A673 (cell line): ENCODE data around the gene SOBP. TPM values are rescaled to one million over a fixed set of nuclear protein-coding genes. Genes with fewer than 3 reads are reported as not detected.

Experiments
- BruUV-seq: library from RNA; stranded (reverse); fragments of 400-500 nt; replicated peaks from 2 replicates; lab custom pipeline; 2021; lab: Mats Ljungman, UMichigan
- CTCF ChIA-PET: fragments of 300-600 bp; sonication (Branson Sonifier 250); formaldehyde crosslinking; loops from one replicate; lab custom pipeline; 2022; ENCODE audit warnings: antibody characterized with exemption; lab: Charles Lee
- POLR2A ChIA-PET: fragments of 300-600 bp; sonication (Branson Sonifier 250); formaldehyde crosslinking; loops from one replicate; lab custom pipeline; 2022; ENCODE audit warnings: antibody characterized with exemption; ENCODE audit not compliant: low non-redundant PET; lab: Charles Lee
- DNase-seq: peaks from one replicate; pipeline ENCODE4 v3.0.0-alpha.2; 2015; ENCODE audit warnings: low spot score
- H3K27ac ChIP-seq: fragments of 200-600 bp; sonication (generic); 2 replicates; pipeline ENCODE4 v1.5.1; 2016; ENCODE audit warnings: mixed run types, low read depth, mild to moderate bottlenecking, mixed read lengths, antibody characterized with exemption, low read length; ENCODE audit not compliant: poor library complexity, severe bottlenecking
- H3K27me3 ChIP-seq: fragments of 200-600 bp; sonication (generic); replicated peaks from 2 replicates; pipeline ENCODE4 v1.6.1; 2017; ENCODE audit warnings: mixed run types, low read depth, mild to moderate bottlenecking, mixed read lengths, antibody characterized with exemption, low read length; ENCODE audit not compliant: insufficient read depth, poor library complexity
- H3K36me3 ChIP-seq: fragments of 200-600 bp; sonication (generic); 2 replicates; pipeline ENCODE4 v1.6.1; 2016; ENCODE audit warnings: mixed run types, mild to moderate bottlenecking, mixed read lengths, antibody characterized with exemption, low read length; ENCODE audit not compliant: insufficient read depth, poor library complexity, severe bottlenecking
- H3K4me1 ChIP-seq: fragments of 200-600 bp; sonication (generic); 2 replicates; pipeline ENCODE4 v1.6.1; 2017; ENCODE audit warnings: mixed run types, mild to moderate bottlenecking, mixed read lengths, antibody characterized with exemption, low read length; ENCODE audit not compliant: insufficient read depth, poor library complexity, severe bottlenecking
- H3K4me3 ChIP-seq: fragments of 200-600 bp; sonication (generic); 2 replicates; pipeline ENCODE4 v1.5.1; 2016; ENCODE audit warnings: low read depth, mixed run types, mild to moderate bottlenecking, mixed read lengths, low read length; ENCODE audit not compliant: poor library complexity, severe bottlenecking
- H3K9me3 ChIP-seq: fragments of 200-600 bp; sonication (generic); 2 replicates; pipeline ENCODE4 v1.6.1; 2016; ENCODE audit warnings: mixed run types, low read depth, mild to moderate bottlenecking, mixed read lengths, antibody characterized with exemption, low read length; ENCODE audit not compliant: poor library complexity, severe bottlenecking
- EZH2 ChIP-seq: fragments of 200-600 bp; sonication (generic); IDR thresholded peaks from 2 replicates; pipeline ENCODE4 v1.6.1; 2017; ENCODE audit warnings: borderline replicate concordance, low read depth, mild to moderate bottlenecking, mixed read lengths, antibody characterized with exemption, low read length; ENCODE audit not compliant: poor library complexity, severe bottlenecking
- intact Hi-C: fragments of 100-400 bp; cut with micrococcal nuclease; formaldehyde crosslinking; loops from one replicate; pipeline ENCODE4 v1.10.0; 2022; ENCODE audit not compliant: unreplicated experiment
- total RNA-seq: library from RNA; stranded (reverse); gene quantifications from 2 replicates; pipeline ENCODE4 v1.2.3, GENCODE V29; 2021
- TF ChIP-seq, protein P1 (sequence below): fragments of 300-800, 200-600 bp; sonication (generic); conservative IDR thresholded peaks from 2 replicates; pipeline ENCODE4 v1.5.1; 2017; ENCODE audit warnings: low read depth, mild to moderate bottlenecking, antibody characterized with exemption, low read length, moderate library complexity, mixed read lengths

Gene SOBP
- total RNA-seq, 1 experiment from 2014 or later, result 3.3 TPM

DNA sequence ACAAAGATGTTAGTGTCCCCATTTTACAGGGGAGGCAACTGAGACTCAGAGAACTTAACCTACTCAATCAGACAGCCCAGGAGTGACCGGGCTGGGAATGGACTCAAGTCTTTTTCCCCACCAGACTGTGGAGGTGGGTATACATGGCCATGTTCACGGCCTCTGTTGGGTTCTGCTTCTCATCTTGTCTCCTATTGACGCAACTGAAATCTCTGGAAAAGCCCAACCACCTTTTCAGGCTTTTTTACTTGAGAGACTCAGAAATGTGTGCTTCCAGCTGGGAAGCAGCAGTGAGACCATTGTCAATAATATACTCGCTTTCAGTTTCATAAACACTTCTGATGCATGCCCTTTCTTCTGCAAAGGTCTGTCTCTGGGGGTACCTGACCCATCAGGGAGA lies 70.7 kb downstream of the SOBP start:
- Histone ChIP-seq H3K4me1 (peaks cover 4% of the 10 kb centered on the region), H3K9me3 (no peaks in the 10 kb centered on the region), H3K36me3 (no peaks in the 10 kb centered on the region), H3K4me3 (no peak overlapping the region), H3K27me3 (no peaks in the 10 kb centered on the region), H3K27ac (no peak overlapping the region)
- TF ChIP-seq, protein P1, sequence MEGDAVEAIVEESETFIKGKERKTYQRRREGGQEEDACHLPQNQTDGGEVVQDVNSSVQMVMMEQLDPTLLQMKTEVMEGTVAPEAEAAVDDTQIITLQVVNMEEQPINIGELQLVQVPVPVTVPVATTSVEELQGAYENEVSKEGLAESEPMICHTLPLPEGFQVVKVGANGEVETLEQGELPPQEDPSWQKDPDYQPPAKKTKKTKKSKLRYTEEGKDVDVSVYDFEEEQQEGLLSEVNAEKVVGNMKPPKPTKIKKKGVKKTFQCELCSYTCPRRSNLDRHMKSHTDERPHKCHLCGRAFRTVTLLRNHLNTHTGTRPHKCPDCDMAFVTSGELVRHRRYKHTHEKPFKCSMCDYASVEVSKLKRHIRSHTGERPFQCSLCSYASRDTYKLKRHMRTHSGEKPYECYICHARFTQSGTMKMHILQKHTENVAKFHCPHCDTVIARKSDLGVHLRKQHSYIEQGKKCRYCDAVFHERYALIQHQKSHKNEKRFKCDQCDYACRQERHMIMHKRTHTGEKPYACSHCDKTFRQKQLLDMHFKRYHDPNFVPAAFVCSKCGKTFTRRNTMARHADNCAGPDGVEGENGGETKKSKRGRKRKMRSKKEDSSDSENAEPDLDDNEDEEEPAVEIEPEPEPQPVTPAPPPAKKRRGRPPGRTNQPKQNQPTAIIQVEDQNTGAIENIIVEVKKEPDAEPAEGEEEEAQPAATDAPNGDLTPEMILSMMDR, result no peak
- no peak for TF ChIP-seq EZH2
- intact Hi-C loops, result no loop called here
- CTCF ChIA-PET, result no interaction called here
- no TSS peak for BruUV-seq
- POLR2A ChIA-PET, result no interaction called here
- no peak for DNase-seq

DNA sequence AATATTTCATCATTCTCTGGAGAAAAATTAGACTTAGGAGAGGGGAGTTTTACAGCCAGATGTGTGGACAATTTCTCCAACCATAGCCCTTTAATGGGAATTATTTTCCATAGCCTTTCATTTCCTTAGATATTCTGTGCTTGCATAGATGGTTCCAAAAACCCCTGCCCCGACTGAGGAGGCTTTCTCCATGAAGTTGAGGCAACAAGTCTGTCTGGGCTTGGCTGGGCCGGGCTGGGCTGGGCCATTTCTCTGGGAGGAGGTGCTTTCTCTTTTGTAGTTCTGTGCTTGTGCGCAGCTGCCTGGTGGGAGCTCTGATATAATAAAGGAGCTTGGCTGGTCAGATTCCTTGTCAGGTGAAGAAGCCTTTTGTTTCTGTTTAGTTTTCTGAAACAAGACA lies 71.4 kb downstream of the SOBP start:
- H3K4me3 ChIP-seq, result no peak overlapping the region
- ChIA-PET POLR2A (no interaction called here), CTCF (no interaction called here)
- TF ChIP-seq, protein P1, result no peak
- no peak for TF ChIP-seq EZH2
- intact Hi-C loops, result no loop called here
- no peak for DNase-seq
- no peaks in the 10 kb centered on the region for H3K27me3 ChIP-seq
- H3K4me1 ChIP-seq, result no peaks in the 10 kb centered on the region
- H3K36me3 ChIP-seq, result no peaks in the 10 kb centered on the region
- no peaks in the 10 kb centered on the region for H3K9me3 ChIP-seq
- H3K27ac ChIP-seq, result no peak overlapping the region
- no TSS peak for BruUV-seq

DNA sequence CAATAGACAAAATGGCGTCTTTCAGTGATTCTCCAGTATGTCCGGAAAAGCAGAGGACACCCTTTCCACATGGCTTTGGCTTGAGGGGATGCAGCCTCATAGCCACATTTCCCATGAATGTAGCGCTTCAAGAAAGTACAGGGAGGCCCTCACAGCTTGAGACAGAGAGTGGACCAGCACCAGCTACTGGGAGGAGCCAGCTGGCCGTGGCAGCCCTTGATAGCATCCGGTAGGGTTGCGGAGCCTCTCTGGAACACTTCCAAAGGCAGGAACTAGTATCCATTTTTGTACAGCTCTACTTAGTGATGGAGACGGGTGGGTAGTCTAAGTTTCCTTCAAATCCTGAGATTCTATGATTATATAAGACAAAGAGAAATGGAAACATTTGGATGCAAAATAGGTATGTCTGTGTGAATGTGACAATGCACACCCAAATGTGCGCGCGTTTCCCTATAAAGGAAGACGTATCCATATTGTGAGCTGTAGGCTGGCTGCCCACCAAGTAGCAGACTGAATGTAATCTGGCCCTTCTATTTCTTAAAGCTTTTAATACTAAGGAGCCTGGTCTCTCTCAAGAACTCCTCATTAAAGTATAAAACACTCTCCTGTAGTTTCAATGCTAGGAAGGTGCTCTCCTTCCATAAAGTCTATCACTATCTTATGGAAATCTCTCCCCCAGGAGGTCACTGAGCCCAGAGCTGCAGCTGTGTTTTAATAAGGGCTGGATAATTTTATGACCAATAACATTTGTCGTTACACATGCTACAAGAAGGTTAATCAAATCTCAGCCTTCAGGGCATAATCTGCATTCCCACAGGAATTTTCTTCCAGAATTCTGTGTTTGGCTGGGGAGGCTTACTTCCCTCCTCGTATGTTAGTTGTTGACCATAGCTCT lies 74.0 kb downstream of the SOBP start:
- H3K9me3 ChIP-seq, result no peaks in the 10 kb centered on the region
- H3K36me3 ChIP-seq, result no peaks in the 10 kb centered on the region
- no peaks in the 10 kb centered on the region for H3K27me3 ChIP-seq
- no peak overlapping the region for H3K27ac ChIP-seq
- no peak for DNase-seq
- no peak for TF ChIP-seq EZH2
- TF ChIP-seq, protein P1, result no peak
- POLR2A ChIA-PET, result interaction anchor here (0.6 kb wide), 1 partner anchor 142 kb away, joined by 5 read pairs; no protein-coding TSS in a partner anchor
- H3K4me1 ChIP-seq, result no peaks in the 10 kb centered on the region
- no peak overlapping the region for H3K4me3 ChIP-seq
- intact Hi-C loops, result no loop called here
- CTCF ChIA-PET, result no interaction called here
- no TSS peak for BruUV-seq
